Vagina (tissue), 2 donors: Measurements from ENCODE around the gene PNMA8B. TPM values are rescaled to one million over a fixed set of nuclear protein-coding genes. Genes with fewer than 3 reads are reported as not detected.

Experiments
- DNase-seq, 2 donors: peaks; one replicate each; pipeline ENCODE4 v3.0.0-alpha.2; 2017; ENCODE audit errors: extremely low spot score in 2 of 2
- H3K27ac ChIP-seq: fragments of 200-600 bp; sonication (generic); one replicate; pipeline ENCODE4 v1.5.1; 2019
- H3K27me3 ChIP-seq: fragments of 200-600 bp; sonication (generic); one replicate; pipeline ENCODE4 v1.5.1; 2019
- H3K36me3 ChIP-seq, 2 donors: fragments of 200-600 bp; sonication (generic); one replicate each; pipeline ENCODE4 v1.5.1; 2017 to 2019
- H3K4me1 ChIP-seq: fragments of 200-600 bp; sonication (generic); one replicate; pipeline ENCODE4 v1.5.1; 2019
- H3K4me3 ChIP-seq, 2 donors: fragments of 200-600 bp; sonication (generic); 1 replicate in 1 of 2; 2 replicates in 1 of 2; pipeline ENCODE4 v1.5.1; 2016 to 2019
- H3K9me3 ChIP-seq: fragments of 200-600 bp; sonication (generic); one replicate; pipeline ENCODE4 v1.5.1; 2019
- CTCF ChIP-seq, 3 experiments: fragments of 450-650 bp in 2 of 3; fragments of 200-600 bp in 1 of 3; sonication (generic) in 1 of 3; IDR thresholded peaks; one replicate each; pipeline ENCODE4 v1.5.1; 2017 to 2019; ENCODE audit warnings: antibody characterized with exemption in 3 of 3, mild to moderate bottlenecking in 2 of 3, moderate library complexity in 2 of 3
- POLR2A ChIP-seq, 2 donors: fragments of 450-650 bp; IDR thresholded peaks; one replicate each; pipeline ENCODE4 v1.6.1; 2017; ENCODE audit warnings: antibody characterized with exemption in 2 of 2, mild to moderate bottlenecking in 2 of 2, moderate library complexity in 2 of 2
- POLR2AphosphoS5 ChIP-seq, 2 donors: sonication (generic); formaldehyde crosslinking; IDR thresholded peaks; one replicate each; pipeline ENCODE4 v1.9.0; 2017; ENCODE audit warnings: antibody characterized with exemption in 2 of 2, mild to moderate bottlenecking in 2 of 2, low read depth in 1 of 2; ENCODE audit not compliant: insufficient read depth in 1 of 2
- intact Hi-C: fragments of 100-400 bp; cut with DNase I; formaldehyde crosslinking; loops from one replicate; pipeline ENCODE4 v1.15.1; 2023
- total RNA-seq: library from RNA; depleted of rRNA; stranded (reverse); fragments of >200 nt; gene quantifications from one replicate; pipeline ENCODE4 v1.2.3, GENCODE V29; 2016

Gene PNMA8B
- total RNA-seq, 1 donor from 2014 or later, result 2.7 TPM

GRCh38 chr19:46478356-46478986 lies 17.2 kb downstream of the PNMA8B start:
- no peak for DNase-seq
- no peaks in the 10 kb centered on the region for H3K27me3 ChIP-seq
- H3K9me3 ChIP-seq, result no peaks in the 10 kb centered on the region
- intact Hi-C loops, result no loop called here
- no peak overlapping the region for H3K27ac ChIP-seq
- no peak overlapping the region for H3K4me3 ChIP-seq
- TF ChIP-seq POLR2AphosphoS5 (IDR thresholded peaks at IDR 0.05; ENCODE audit: insufficient read depth in 1 of 2, low read depth in 1 of 2) (no peak), POLR2A (IDR thresholded peaks at IDR 0.05) (no peak), CTCF (IDR thresholded peaks at IDR 0.05) (no peak)
- no peaks in the 10 kb centered on the region for H3K36me3 ChIP-seq
- peaks cover 5% of the 10 kb centered on the region for H3K4me1 ChIP-seq

GRCh38 chr19:46475986-46476385 lies 19.7 kb downstream of the PNMA8B start:
- H3K4me1 ChIP-seq, result peaks cover 16% of the 10 kb centered on the region
- H3K9me3 ChIP-seq, result no peaks in the 10 kb centered on the region
- no peaks in the 10 kb centered on the region for H3K36me3 ChIP-seq
- no peak for DNase-seq
- TF ChIP-seq POLR2AphosphoS5 (IDR thresholded peaks at IDR 0.05; ENCODE audit: insufficient read depth in 1 of 2, low read depth in 1 of 2), result no peak
- TF ChIP-seq POLR2A (IDR thresholded peaks at IDR 0.05), result no peak
- no peak for TF ChIP-seq CTCF (IDR thresholded peaks at IDR 0.05)
- H3K27me3 ChIP-seq, result no peaks in the 10 kb centered on the region
- H3K4me3 ChIP-seq, result no peak overlapping the region
- H3K27ac ChIP-seq, result no peak overlapping the region
- intact Hi-C loops, result no loop called here

DNA sequence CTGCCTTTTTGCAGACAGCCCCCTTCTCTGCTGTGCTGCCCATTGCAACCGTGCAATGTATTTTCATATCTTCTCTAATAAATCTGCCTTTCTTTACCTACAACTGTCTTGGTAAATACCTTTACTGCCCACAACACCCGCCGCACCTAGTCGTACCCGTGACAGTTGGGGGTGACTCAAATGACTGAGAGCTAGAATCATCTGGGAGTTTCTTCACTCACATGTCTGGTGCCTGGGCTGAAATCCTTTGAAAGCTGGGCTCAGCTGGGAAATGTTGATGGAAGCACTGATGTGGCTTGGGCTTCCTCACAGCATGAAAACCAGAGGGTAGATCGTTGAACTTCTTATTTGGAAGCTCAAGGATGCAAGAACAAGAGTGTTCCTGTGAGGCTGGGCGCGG lies 21.5 kb downstream of the PNMA8B start:
- Histone ChIP-seq H3K36me3 (no peaks in the 10 kb centered on the region), H3K27ac (no peak overlapping the region), H3K9me3 (no peaks in the 10 kb centered on the region), H3K4me3 (no peak overlapping the region), H3K4me1 (peaks cover 16% of the 10 kb centered on the region), H3K27me3 (no peaks in the 10 kb centered on the region)
- intact Hi-C loops, result no loop called here
- no peak for TF ChIP-seq POLR2AphosphoS5 (IDR thresholded peaks at IDR 0.05; ENCODE audit: insufficient read depth in 1 of 2, low read depth in 1 of 2)
- no peak for TF ChIP-seq CTCF (IDR thresholded peaks at IDR 0.05)
- no peak for TF ChIP-seq POLR2A (IDR thresholded peaks at IDR 0.05)
- peak in 1 of 2 donors; percentile 47 for DNase-seq

- DNase-seq, result no peak
- H3K4me1 ChIP-seq, result peaks cover 16% of the 10 kb centered on the region
- no peaks in the 10 kb centered on the region for H3K9me3 ChIP-seq
- intact Hi-C loops, result no loop called here
- no peak overlapping the region for H3K27ac ChIP-seq
- H3K4me3 ChIP-seq, result no peak overlapping the region
- TF ChIP-seq POLR2AphosphoS5 (IDR thresholded peaks at IDR 0.05; ENCODE audit: insufficient read depth in 1 of 2, low read depth in 1 of 2), result no peak
- no peak for TF ChIP-seq POLR2A (IDR thresholded peaks at IDR 0.05)
- no peak for TF ChIP-seq CTCF (IDR thresholded peaks at IDR 0.05)
- H3K27me3 ChIP-seq, result no peaks in the 10 kb centered on the region
- H3K36me3 ChIP-seq, result no peaks in the 10 kb centered on the region
Measured at GRCh38 chr19:46472592-46472991, 23.1 kb downstream of the PNMA8B start.

- no peak for TF ChIP-seq POLR2A (IDR thresholded peaks at IDR 0.05)
- no peak for TF ChIP-seq POLR2AphosphoS5 (IDR thresholded peaks at IDR 0.05; ENCODE audit: insufficient read depth in 1 of 2, low read depth in 1 of 2)
- no peak for TF ChIP-seq CTCF (IDR thresholded peaks at IDR 0.05)
- intact Hi-C loops, result no loop called here
- H3K4me1 ChIP-seq, result peaks cover 16% of the 10 kb centered on the region
- peak overlapping the region; percentile 76 for H3K27ac ChIP-seq
- no peaks in the 10 kb centered on the region for H3K9me3 ChIP-seq
- H3K36me3 ChIP-seq, result no peaks in the 10 kb centered on the region
- no peaks in the 10 kb centered on the region for H3K27me3 ChIP-seq
- peak in 1 of 2 donors; percentile 54 for DNase-seq
- peak overlapping the region; percentile 38 to 44 for H3K4me3 ChIP-seq
Measured at GRCh38 chr19:46471811-46472543, 23.7 kb downstream of the PNMA8B start.
